Measurements from ENCODE around the gene CPEB4.
A peak's percentile ranks its signal among the peaks of the same experiment; 100 is the strongest.

The CPEB4 gene

DNA sequence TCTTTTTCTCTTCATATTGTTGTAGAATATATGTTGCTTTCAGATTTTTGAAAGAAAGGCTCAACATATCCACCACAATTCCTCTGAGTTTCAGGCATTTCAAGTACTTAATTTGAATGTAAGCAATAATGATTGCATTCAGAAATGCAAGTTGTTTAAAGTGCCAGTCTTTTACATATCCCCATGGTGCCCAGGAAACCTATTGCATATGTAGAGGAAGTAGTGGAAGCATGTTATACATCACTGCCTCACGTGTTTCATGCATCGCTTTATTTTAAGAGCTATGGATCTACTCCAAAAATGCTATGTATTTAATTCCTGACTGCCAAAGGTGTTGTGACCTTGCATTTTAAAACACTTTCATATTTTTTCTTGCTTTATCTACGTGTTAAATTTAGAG is 28.1 kb downstream of the CPEB4 start:
- no peak for DNase-seq

DNA sequence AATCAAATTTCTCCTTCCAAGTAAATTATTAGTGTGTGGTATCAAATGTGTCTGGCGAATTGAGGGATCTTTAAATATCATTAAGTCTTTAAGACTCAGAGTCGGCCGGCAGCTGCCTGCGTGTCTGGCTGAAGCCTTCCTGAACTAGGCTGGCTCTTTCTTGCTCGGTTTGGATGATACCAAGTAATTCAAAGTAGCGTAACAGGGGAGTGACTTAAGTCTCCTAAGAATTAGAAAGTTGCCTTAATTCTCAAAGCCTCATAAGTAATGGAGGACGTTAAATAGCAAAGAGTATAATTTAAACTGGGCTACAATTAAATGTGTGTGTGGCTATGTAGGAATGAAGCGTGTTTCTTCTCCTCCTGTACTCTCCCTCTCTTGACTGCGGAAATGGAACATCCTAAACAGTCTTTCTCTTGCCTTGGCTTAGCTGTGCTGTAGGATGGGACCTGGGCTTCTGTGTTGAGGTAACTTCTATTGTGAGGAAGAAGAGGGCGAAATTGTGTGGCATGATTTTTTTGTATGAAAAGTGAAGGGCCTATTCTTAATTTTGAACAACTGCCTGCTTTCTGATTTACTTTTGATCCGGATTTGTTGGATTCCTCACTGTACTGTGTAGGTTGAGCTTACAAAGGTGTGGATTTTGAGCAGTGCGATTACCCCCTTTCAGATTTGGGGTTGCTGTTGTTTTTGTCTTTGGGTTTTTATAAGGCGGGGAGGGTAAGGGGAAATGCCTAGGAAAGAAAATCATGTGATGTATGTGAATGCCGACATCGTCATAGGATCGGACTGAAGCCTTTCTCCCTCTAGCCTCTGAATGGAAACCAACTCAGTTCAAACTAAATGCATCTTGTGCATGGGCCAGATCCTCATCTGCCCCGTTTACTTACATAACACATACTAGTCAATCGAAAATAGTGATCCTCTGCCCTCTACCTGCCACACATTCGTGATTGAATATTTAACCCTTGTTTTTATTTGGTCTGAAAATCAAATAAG is 29.9 kb downstream of the CPEB4 start:
- peak in 4 of 5 experiments; percentile 13 to 88 (median 50) for DNase-seq

GRCh38 chr5:173919443-173919842 is 31.3 kb downstream of the CPEB4 start:
- DNase-seq, result no peak

GRCh38 chr5:173920024-173920753 is 32.0 kb downstream of the CPEB4 start:
- DNase-seq, result no peak

DNA sequence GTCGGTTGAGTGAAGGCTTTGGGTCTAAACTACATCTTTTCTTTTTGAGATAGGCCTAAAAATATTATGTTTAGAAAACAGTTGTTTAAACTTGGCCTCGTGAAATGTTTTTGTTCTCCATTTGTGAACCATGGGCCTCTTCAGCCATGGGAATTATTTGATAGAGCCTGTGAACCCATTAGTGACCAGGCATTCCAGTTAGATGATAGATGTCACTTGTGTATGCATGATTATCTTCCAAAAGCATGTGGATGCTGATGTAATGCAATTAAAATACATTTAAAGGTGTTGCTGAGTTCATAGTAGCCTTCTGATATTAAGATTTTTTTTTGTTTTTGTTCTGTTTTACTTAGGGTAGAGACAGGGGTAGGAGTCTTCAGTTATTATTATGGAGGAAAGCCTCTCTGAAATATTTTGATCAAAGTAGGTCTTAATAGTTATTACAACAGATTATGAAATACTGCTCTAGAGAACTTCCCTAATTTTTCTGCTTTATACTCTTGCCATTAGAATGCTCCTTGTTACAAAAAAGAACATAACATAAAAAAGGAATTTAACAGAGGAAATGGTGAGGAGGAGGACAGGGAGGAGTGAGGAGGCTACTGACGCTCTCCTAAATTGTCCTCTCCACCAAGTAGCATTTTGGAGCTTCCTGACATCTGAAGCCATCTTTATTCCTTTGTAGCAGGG is 32.9 kb downstream of the CPEB4 start:
- DNase-seq, result no peak

GRCh38 chr5:173922527-173922926 is 34.4 kb downstream of the CPEB4 start:
- no peak for DNase-seq

DNA sequence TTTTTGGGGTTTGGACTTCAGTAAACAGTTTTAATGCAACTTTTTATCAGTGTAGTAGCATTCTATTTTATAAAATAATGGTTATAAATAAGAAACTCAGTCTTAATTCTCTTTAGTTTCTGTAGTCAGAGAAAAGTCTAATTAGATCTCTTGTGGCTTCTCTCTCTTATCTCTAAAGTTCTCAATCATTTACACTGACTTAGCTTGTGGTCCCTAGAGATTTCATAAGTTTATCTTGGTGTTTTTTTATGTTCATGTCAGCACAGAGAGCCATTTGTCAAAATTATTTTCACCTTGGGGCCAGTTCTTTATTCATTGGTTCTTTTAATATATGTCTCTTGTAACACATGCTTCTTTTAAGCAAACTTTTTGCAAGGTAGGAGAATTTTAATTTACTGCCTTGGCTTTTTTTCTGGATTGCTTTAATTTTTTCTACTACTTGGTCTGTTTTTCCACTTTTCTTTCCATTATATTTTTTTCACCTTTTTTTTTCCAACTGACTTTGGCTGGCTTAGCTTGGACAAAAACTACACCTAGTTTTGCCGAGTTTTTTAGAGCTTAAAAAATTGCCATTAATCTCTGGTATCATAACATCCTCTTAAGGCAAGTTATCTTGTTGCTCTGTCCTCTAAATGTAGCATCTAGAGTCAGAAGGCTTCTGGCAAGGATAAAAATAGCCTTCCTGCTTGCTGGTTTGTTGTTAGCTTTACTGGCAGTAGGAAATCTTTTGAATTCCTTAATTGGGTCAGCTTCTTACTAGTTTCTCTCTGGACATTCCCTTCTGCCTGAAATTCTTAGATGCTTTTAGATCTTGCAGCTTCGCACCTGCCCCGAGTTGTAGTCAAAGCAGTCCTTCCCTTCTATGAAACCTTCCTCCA is 35.3 kb downstream of the CPEB4 start:
- peak in 1 of 5 experiments; percentile 10 for DNase-seq

DNA sequence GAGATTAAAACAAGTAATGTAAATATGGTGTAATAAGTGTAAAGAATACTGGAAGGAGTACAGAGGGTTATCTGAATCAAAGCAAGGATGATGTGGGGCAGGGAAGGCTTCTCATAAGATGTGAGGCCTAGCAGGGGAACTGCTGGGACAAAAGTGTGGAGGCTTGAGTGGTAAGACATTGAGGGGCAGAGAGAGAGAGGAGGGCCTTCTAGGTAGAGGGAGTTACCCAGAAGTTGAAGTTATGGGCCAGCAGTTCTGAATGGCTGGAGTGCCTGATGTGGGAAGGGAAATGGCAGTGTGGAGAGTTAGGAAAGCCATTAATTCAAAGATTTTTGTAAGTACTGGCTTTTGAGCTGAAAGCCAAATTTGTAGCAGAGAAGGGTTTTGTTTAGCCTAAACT is 36.8 kb downstream of the CPEB4 start:
- DNase-seq, result no peak

GRCh38 chr5:173925449-173926071 is 37.4 kb downstream of the CPEB4 start:
- DNase-seq, result peak in 3 of 5 experiments; percentile 3 to 51 (median 19)

- no peak for DNase-seq
Measured at GRCh38 chr5:173926359-173926758, 38.2 kb downstream of the CPEB4 start.

- no peak for DNase-seq
Measured at GRCh38 chr5:173928871-173929574, 40.9 kb downstream of the CPEB4 start.

DNA sequence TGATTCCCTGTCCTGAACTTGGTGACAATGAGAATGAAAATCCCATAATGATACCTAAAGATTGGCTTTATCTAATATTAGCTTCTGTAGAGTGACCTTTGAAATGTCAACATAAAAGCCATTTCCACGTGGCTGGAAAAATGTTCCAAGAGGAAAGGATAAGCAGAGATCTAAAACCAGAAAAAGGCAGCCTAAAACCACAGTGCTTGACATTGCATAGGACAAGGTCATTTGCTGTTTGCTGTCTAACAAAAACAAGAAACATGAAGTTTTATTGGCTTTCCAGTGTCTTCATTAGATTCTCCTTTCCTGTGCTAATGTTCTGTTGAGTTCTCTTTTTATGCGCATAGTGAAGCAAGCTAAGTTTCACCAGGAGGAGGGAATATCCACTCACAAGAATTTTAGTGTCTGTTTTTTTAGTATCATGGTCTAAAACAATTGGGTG is 44.6 kb downstream of the CPEB4 start:
- DNase-seq, result no peak

DNA sequence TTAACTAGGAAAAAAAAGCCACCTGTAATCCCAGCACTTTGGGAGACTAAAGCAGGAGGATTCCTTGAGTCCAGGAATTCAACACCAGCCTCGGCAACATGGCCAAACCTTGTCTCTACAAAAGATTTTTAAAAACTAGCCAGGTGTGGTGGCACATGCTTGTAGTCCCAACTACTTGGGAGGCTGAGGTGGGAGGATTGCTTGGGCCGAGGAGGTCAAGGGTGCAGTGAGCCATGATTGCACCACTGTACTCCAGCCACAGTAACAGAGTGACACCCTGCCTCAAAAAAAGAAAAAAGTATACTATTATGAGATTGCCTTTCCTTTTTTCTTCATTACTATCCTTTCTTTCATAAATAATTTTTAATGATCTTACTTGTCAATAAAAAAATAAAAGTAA is 45.8 kb downstream of the CPEB4 start:
- no peak for DNase-seq

DNA sequence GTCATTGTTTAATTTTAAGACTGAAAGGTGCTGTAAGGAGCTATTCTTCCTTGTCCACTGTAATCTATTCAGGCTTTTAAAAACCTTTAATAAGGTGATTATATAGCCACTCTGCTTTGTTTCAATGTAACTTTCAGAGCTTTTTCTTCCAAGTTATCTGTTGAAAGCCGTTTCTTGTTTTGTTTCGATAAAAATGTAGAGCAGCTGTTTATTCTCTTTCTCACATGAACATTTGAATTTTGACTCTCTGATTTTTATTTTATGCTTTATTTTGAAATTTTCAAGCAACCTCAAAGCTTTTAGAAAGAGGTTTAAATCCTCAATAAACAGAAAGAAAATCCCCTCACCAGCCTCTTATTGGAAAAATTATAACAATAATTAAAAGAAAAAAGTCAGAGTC is 47.2 kb downstream of the CPEB4 start:
- DNase-seq, result no peak

DNA sequence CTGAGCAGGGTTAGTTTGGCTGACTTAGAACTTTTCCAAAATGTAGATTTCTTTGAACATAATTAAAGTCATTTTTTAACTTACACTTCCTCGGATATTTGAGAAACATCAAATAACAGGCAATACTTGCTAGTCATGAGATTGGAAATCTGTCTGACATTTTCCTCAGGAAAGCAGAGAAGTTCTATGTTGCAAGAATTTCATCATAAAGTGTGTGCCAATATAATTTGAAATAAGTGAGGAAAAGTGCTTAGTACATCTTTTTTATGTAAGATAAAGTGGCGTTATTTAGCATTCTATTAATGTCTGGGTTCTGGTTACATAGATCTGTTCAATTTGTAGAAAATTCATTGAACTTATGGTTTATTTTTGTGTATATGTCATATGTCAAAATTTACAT is 52.1 kb downstream of the CPEB4 start:
- DNase-seq, result no peak

DNA sequence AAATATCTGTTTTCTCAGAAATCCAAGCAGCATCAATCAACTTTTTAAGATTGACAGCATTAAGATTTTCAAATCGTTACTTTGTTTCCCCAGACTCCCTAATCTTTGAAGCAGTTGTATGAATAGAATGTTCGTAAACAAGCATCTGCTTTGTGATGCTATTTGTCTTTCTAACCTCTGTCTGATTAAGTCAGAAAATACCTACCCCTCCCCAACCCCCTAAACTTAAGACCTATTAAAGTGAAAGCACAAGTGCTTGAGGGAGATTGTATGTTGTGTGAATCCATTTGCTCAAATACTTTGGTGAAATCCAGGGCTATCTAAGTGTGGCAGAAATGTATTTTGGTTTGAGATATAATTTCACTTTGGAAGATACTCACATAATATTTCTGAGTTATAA is 53.0 kb downstream of the CPEB4 start:
- DNase-seq, result no peak

- no peak for DNase-seq
Measured at GRCh38 chr5:173941758-173942401, 53.7 kb downstream of the CPEB4 start.

- no peak for DNase-seq
Measured at GRCh38 chr5:173944511-173944910, 56.4 kb downstream of the CPEB4 start.

GRCh38 chr5:173945160-173945559 is 57.0 kb downstream of the CPEB4 start:
- DNase-seq, result no peak

- no peak for DNase-seq
Measured at GRCh38 chr5:173946323-173946722, 58.2 kb downstream of the CPEB4 start.
